Hypothalamus (tissue), 51 donors: Measurements from ENCODE around the gene SLC16A10.
A peak's percentile ranks its signal among the peaks of the same experiment; 100 is the strongest.
"Not testable (repeated sequence)": the region's sequence is repeated elsewhere in the genome, so short reads cannot be mapped to it uniquely, and the experiment has no call there.

Experiments used
- DNase-seq, 51 donors: peaks; one replicate each; lab custom pipeline; 2025; lab: John Stamatoyannopoulos, UW

The SLC16A10 gene

DNA sequence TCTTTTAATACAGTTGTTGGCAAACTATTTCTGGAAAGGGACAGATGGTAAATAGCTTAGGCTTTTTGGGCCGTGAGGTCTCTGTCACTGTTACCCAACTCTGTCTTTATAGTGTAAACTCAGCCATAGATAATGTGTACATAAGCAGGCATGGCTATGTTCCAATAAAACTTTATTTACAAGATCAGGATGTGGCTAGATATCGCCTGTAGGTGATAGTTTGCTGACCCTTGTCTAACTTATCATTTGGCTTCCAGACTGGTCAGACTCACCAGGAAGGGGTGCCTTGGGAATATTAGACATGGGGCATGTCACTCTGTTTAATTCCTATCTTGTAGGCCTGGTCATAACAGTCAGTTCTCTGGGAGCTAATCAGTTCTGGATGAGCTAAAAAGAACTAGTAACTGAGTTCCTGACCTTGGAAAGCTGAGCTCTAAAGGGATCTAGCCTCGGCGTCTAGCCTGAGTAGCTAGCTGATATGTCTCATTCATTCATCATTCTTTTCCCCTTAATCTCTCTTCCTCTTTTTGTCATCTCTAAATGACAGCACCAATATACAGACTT lies 163.6 kb downstream of the SLC16A10 start:
- no peak for DNase-seq

DNA sequence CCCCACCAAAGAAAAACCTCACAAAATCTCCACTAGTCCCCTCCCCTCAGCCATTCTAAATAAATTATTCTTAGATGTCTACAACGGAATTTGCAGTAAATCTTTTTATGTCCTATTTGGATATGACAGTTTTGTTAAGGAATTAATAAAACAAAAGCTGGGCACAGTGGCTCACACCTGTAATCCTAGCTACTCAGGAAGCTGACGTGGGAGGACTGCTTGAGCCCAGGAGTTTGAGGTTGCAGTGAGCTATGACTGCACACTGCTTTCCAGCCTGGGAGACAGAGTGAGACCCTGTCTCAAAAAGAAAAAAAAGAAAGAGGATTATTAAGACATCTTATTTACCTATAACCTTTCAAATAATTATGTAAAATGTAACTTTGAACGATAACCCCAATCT lies 165.4 kb downstream of the SLC16A10 start:
- no peak for DNase-seq

DNA sequence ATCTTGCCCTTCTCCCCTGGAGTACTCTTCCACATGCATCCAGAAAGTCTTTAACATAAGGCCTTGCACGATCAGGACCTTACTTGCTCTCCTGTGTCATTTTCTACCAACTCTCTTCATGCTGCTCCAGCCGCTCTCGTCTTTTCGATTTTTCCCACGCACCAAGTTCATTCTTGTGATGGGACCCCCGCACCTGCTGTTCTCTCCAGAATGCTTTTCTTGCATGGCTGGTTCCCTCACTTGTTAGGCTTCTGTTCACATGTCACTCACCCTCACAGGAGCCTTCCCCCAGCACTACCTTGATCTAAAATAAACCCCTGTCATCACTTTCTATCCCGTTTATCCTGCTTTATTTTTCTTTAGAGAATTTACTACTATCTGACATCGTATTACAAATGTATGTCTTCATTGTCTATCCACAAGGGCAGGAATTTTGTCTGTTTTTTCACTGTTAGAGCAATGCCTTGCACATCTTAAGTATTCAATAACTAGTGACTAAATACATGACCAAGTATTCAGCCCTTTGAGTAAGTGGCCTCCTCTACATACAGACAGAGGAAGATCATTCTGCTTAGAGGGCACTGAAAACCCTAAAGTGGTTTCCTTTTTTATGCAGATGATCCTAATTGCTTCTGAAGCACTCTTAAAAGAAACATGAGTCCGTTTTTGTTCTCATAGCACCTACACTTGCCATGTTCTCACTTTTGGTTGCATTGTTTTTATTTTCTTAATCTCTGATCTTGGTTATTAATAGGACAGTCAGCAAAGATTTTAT lies 166.9 kb downstream of the SLC16A10 start:
- DNase-seq: no peak

DNA sequence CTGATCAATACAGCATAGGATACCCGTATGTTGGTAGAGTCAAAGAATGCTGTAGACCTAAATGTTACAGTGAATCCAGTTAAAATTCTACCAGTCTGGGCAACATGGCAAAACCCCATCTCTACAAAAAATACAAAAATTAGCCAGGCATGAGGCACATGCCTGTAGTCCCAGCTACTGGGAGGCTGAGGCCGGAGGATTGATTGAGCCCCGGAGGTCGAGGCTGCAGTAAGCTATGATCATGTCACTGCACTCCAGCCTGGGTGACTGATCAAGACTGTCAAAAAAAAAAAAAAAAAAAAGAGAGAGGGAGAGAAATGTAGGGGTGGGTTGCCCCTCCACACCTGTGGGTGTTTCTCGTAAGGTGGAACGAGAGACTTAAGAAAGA lies 167.5 kb downstream of the SLC16A10 start:
- DNase-seq: no peak

DNA sequence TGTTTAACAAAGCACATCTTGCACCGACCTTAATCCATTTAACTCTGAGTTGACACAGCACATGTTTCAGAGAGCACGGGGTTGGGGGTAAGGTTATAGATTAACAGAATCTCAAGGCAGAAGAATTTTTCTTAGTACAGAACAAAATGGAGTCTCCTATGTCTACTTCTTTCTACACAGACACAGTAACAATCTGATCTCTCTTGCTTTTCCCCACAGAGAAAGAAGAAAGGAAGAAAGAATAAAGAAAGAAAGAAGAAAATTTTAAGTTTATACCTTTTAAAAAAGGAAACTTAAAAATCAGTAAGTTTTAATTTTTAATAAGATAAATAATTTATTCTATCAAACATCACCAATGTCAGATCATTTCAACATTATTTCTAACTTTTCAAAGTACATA lies 168.5 kb downstream of the SLC16A10 start:
- not testable (repeated sequence) for DNase-seq

DNA sequence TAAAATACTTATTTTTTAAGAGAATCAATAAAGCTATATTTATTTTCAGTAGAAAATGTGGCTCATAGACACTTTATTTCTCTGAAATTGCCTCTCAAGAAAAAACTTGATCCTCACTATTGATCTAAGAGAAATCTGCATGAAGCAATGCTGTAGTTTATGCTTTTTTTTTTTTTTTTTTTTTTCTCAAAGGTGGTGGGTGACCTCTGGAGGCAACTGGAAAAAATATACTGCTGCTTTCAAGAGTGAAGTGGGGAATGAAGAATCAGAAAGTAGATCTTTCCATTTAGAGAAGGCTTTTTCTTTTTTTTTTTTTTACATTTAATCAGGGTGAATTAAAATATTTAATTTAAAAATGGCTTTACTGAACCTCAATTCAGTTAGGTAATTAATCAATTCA lies 169.3 kb downstream of the SLC16A10 start:
- DNase-seq: no peak

DNA sequence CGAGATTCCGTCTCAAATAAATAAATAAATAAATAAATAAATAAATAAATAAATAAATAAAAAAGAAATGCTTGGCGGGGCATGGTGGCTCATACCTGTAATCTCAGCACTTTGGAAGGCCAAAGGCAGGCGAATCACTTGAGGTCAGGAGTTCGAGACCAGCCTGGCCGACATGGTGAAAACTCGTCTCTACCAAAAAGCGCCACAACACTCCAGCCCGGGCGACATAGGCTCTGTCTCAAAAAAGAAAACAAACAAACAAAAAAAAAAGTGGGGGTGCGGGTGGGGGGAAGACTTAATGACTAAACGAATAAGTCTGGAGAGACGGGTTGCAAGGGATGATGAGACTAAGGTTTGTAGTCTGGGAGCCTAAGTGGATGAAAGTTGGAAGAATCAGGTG lies 170.7 kb downstream of the SLC16A10 start:
- no peak for DNase-seq

DNA sequence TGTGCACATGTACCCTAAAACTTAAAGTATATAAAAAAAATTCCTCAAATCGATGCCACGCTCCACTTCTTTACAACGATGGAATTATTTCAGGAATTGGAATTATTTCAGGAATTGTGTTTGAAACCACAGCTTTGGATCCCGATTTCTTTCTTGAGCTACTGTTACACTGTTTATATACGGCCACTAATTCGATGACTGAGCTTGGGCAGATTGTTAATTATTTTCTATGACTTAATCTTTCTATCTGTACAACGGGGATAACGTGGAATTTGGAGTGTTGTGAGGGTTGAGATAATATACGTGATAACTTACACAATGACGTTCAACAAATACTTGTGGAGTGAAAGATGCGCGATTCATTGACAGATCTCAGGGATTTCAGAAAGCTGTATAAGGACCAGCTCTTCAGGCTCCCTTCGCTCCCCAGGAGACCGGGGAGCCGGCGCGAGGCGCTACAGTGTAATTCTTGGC lies 171.3 kb downstream of the SLC16A10 start:
- DNase-seq: no peak

DNA sequence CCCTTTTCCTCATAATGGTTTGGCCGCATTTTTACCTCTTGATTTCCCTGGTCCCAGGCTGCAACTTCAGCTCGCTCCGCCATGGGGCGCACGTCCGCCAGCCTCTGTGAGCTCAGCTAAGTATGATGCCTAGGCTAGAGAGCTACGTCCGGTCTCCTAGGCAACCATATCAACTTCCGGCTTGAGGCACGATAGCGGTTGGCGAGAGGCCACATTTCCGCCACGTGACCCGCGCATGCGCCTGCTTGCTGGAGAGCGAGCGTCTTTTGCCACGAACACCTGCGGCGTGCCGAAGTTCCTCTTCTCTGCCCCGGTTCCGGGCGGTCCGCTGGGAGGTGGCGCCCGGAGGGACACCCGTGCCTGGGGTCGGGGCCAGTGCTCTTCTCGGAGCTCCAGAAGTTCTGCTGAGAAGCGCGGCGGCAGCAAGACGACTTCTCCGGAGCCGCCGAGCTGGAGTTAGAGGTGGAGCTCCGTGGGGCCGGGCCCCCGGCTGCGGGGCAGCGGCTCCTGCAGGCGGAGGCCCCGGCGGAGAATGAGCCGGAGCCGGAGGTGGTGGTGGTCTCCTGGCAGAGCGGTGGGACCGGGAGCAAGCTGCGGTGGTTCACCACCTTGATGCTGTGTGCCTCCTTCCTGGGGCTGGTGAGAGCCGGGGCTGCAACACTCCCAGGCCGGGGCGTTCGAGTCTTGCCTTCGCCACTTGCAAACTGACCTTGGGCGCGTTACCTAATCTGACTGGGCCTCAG lies 172.0 kb downstream of the SLC16A10 start:
- DNase-seq: peak; percentile 76 to 99 (median 95)

DNA sequence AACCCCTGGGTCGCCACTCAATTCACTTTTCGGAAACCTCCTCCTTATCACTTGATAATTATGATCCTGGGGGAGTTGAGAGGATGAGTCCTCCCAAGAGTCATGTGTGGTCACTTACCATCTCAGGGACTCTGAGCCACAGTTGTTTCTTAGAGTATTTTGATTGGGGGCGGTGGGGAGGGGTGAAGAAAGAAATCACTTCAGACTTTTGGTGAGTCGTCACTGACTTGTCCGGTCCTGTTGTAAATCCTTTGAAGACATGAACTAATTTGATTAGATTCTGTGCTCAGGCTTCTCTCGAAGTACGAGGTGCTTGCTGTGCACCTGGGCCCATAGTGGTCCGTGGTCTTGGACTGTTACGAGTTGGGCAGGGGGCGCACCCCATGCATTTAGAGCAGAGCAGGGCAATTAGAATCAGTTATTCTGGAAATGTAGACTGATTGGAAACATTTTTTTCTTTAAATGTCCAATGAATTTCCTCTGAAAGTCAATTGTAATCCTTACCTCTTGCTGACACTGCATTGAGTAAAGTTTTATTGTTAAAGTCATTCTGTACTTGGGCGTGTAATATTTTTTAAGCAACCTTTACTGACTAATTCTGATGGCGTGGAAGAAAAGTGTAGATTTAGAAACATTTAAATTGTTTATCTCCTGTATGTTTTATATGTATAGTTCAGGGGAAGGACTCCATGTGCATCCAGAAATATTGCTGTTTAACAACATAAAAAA lies 173.4 kb downstream of the SLC16A10 start:
- DNase-seq: no peak

DNA sequence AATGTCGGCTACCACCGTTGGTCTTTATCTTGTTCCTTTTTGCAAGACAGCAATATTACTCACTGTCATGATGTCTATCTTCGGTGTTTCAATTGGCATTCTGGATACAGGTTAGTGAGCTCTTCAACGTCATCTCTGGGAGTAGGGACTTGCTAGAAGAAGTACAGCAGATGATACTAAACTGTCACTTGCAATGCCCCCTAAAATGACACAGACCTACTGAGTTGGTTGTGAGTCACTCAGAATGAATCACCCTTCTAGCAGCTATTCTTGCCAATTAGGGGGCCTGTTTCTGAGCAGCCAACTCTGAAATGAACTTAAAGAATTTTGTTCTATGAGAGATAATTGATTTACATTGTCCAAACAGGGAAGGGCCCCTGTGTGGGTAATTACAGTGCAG lies 176.5 kb downstream of the SLC16A10 start:
- DNase-seq: peak in 2 of 51 donors; percentile 20 to 22

DNA sequence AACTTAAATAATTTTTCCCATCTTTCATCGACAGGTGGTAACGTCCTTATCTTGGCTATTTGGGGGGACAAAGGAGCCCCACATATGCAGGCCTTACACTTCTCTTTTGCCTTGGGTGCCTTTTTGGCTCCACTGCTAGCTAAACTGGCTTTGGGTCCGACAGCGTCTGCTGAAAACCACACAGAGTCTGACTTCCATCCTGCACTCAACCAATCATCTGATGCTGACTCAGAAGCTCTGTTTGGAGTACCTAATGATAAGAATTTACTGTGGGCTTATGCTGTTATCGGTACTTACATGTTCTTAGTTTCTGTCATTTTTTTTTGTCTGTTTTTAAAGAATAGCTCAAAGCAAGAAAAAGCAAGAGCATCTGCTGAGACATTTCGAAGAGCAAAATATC lies 178.5 kb downstream of the SLC16A10 start:
- DNase-seq: peak in 1 of 51 donors; percentile 11

DNA sequence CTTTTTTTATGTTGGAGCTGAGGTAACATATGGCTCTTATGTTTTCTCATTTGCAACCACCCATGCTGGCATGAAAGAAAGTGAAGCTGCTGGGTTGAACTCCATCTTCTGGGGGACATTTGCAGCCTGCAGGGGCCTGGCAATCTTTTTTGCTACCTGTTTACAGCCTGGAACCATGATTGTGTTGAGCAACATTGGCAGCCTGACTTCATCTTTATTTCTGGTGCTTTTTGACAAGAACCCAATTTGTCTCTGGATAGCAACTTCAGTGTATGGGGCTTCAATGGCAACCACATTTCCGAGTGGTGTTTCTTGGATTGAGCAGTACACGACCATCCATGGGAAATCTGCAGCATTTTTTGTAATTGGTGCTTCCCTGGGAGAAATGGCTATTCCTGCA lies 179.0 kb downstream of the SLC16A10 start:
- no peak for DNase-seq

DNA sequence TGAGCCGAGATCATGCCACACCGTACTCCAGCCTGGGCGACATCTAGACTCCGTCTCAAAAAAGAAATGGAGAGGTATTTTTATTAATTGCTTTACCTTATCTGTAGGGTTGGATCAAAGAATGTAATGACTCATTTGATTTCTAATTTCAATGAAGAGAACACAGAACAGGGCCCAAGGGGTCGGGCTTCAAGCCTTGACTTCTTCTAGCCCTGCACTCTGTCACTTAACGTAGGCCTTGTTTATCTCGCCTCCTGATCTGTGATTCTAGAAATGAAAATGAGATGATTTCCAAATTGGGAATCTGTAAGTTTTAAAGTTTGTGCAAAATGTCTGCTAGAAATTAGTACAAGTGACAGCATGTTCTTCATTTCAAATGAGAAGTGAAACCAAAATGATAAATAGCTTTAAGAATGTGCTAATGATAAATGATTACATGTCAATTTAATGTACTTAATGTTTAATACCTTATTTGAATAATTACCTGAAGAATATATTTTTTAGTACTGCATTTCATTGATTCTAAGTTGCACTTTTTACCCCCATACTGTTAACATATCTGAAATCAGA lies 180.5 kb downstream of the SLC16A10 start:
- no peak for DNase-seq

DNA sequence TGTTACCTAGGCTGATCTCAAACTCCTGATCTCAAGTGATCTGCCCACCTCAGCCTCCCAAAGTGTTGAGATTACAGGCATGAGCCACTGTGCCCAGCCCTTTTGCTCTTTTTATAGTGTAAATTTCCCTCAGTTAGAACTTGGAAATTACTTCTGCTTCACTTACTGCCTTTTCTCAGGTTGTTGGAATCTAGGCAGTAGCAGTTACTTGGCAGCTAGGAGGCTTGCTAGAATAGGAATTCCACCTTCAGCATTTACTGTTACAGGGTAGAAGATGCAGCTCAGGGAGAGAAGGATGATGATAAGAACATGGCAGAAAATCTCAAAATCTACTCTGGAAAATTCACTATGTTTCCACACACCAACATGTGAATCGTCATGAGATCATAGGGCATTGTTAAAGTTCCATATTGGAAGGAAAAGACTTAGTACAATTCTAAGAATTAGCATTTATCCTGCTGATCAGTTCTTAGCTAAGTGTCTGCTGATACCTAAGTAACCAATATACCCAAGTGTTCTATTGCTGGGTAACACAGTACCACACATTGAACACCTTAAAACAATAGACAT lies 182.2 kb downstream of the SLC16A10 start:
- DNase-seq: no peak

DNA sequence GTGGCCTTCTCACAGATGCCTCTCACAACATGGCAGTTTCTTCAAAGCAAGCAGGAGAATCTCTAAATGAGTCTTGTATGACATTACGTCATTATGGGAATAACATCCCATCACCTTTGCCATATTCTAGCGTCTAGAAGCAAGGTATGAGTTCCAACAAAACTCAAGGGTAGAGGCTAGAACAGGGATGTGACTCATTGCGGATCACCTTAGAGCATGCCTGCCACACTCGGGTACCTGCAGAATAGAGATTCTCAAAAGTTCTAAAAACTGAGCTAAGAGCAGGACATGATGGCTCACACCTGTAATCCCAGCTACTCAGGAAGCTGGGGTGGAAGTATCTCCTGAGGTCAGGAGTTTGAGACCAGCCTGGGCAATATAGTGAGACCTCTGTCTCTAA lies 182.8 kb downstream of the SLC16A10 start:
- no peak for DNase-seq

DNA sequence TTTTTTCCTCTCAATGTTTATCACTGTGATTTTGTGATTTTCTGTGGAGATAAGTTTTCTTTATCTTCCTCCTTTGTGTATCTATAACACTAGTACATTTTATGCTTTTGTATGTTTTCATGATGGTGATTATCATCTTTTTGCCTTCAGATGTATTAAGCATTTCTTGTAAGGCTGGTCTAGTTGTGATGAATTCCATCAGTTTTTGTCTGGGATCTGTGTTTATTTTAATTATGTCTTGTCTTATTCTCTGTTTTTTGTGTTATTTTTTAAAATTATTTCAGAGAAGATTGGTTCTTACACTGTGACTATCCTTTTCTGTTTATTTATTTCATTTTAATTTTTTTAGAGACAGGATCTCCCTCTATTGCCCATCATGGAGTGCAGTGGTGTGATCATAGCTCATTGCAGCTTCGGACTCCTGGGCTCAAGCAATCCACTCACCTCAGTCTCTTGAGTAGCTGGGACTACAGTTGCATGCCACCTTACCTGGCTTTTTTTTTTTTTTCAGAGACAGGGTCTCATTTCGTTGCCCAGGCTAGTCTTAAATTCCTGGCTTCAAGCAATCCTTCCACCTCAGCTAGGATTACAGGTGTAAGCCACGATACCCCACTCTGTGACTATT lies 187.4 kb downstream of the SLC16A10 start:
- DNase-seq: no peak

DNA sequence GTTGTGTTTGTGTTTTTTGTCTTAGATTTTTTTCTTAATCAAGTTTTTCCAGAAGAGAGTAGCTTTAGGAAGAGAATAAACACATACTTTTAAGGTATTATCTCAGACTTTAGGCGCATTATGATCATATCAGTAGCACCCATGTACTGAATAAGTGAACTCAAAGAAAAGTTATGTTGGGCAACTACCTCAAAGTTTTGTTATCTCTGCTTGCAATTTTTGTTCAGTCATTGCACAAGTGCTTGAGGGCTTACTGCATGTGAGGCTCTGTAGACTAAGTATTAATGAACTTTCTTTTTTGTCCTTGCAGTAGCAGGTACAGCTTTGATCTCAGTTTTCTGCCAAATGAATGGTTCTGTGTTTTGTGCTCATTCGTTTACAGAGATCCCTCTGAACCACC lies 189.0 kb downstream of the SLC16A10 start:
- no peak for DNase-seq

DNA sequence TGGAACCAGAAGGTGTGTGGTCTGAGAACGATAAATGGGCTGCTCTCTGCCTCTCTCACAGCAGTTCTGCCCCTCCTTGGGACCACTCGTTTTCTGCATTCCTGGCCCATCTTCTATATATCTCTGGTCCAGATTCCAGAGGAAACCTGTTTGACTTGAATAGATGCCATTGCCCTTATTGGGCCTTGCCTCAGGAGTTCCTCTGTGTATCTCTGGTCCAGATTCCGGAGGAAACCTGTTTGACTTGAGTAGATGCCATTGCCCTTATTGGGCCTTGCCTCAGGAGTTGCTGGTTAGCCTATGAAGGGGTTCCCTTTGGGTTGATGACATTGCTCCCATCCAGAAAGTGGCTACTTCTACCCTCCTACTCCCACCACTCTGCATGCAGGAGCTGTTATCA lies 189.4 kb downstream of the SLC16A10 start:
- no peak for DNase-seq

DNA sequence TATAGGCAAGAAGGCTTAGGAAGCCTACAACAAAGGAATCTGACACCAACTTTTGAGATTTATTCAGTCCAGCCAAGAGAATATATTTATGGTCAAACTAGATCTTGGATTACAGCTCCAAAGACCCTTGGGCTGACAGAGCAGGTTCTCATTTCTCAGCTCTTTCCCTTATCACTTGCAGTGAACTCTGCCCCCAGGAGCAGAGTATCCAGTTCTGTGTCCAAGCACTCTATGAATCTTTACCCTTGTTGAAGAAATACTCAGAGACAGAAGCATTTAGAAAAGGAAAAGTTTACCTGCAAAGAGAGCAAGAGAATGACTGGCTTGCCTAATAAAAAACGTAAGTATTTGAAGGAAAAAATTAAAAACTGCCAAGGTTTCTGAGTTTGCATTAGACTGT lies 190.5 kb downstream of the SLC16A10 start:
- DNase-seq: no peak
